HCT116 (cell line): ENCODE measurements around the gene CCDC69. TPM values are rescaled to one million over a fixed set of nuclear protein-coding genes. Genes with fewer than 3 reads are reported as not detected.

ENCODE experiments used
- ATAC-seq: fragments of 200-7000 bp; cut with Tn5 transposase; 2 replicates; pipeline ENCODE4 v1.9.1; 2020; ENCODE audit warnings: mild to moderate bottlenecking, moderate library complexity
- BruUV-seq: library from RNA; stranded (reverse); fragments of 400-500 nt; replicated peaks from 2 replicates; lab custom pipeline; 2021; lab: Mats Ljungman, UMichigan
- CTCF ChIA-PET: fragments of 300-600 bp; sonication (Branson Sonifier 250); formaldehyde crosslinking; loops from one replicate; lab custom pipeline; 2021; ENCODE audit warnings: antibody characterized with exemption; lab: Charles Lee
- POLR2A ChIA-PET: fragments of 300-600, 350-600 bp; sonication (Branson Sonifier 250); formaldehyde crosslinking; loops from one replicate; lab custom pipeline; 2021; ENCODE audit warnings: antibody characterized with exemption; lab: Charles Lee
- RAD21 ChIA-PET, 2 experiments: fragments of 300-600 bp; sonication (Branson Sonifier 250); formaldehyde crosslinking; loops; one replicate each; lab custom pipeline; 2023; ENCODE audit warnings: low total read pairs in 2 of 2; ENCODE audit not compliant: uncharacterized antibody in 2 of 2, unreplicated experiment in 2 of 2, low non-redundant PET in 1 of 2; lab: Charles Lee
- DNase-seq: peaks from one replicate; pipeline ENCODE4 v3.0.0-alpha.2; 2010; ENCODE audit warnings: low read depth, low spot score
- H2AFZ ChIP-seq: fragments of 200-600 bp; shearing (Covaris generic), sonication (generic); 2 replicates; pipeline ENCODE4 v1.6.1; 2017; ENCODE audit warnings: low read depth, mixed run types, mixed read lengths, antibody characterized with exemption, low read length; ENCODE audit not compliant: poor library complexity, severe bottlenecking
- H3K27ac ChIP-seq: 2 replicates; pipeline ENCODE4 v1.5.1; 2012; ENCODE audit warnings: low read depth, low read length
- H3K27me3 ChIP-seq: fragments of 200-600 bp; sonication (generic); 2 replicates; pipeline ENCODE4 v1.6.1; 2016; ENCODE audit warnings: mixed run types, low read length, mixed read lengths; ENCODE audit not compliant: insufficient read depth
- H3K36me3 ChIP-seq, 2 experiments: fragments of 200-500 bp in 1 of 2; fragments of 200-600 bp in 1 of 2; sonication (Bioruptor generic) in 1 of 2; sonication (generic) in 1 of 2; 2 replicates each; pipeline versions ENCODE4 v1.5.1 to v1.6.1; 2014 to 2016; ENCODE audit warnings: low read length in 2 of 2, inconsistent platforms in 1 of 2, mixed read lengths in 1 of 2, mixed run types in 1 of 2; ENCODE audit not compliant: insufficient read depth in 2 of 2, control insufficient read depth in 1 of 2
- H3K4me1 ChIP-seq, 2 experiments: fragments of 200-600 bp in 1 of 2; sonication (generic) in 1 of 2; 2 replicates each; pipeline versions ENCODE4 v1.5.1 to v1.6.1; 2012 to 2017; ENCODE audit warnings: low read length in 2 of 2, inconsistent platforms in 1 of 2, mild to moderate bottlenecking in 1 of 2, mixed read lengths in 1 of 2, mixed run types in 1 of 2, moderate library complexity in 1 of 2; ENCODE audit not compliant: insufficient read depth in 2 of 2, control insufficient read depth in 1 of 2
- H3K4me2 ChIP-seq: fragments of 200-600 bp; sonication (generic); 2 replicates; pipeline ENCODE4 v1.6.1; 2017; ENCODE audit warnings: mixed run types, low read length, mixed read lengths
- H3K4me3 ChIP-seq, 2 experiments: fragments of 200-600 bp in 1 of 2; sonication (generic) in 1 of 2; replicated peaks in 1 of 2; 2 replicates each; pipeline ENCODE4 v1.5.1; 2011 to 2016; ENCODE audit warnings: low read length in 2 of 2, control low read depth in 1 of 2, low read depth in 1 of 2, mild to moderate bottlenecking in 1 of 2, mixed read lengths in 1 of 2, mixed run types in 1 of 2
- H3K79me2 ChIP-seq: fragments of 200-600 bp; sonication (generic); 2 replicates; pipeline ENCODE4 v1.6.1; 2017; ENCODE audit warnings: mild to moderate bottlenecking, mixed run types, low read length, moderate library complexity, mixed read lengths; ENCODE audit not compliant: insufficient read depth
- H3K9ac ChIP-seq: fragments of 200-600 bp; sonication (generic); 2 replicates; pipeline ENCODE4 v1.6.1; 2016; ENCODE audit warnings: low read length, mixed read lengths
- H3K9me2 ChIP-seq: fragments of 200-600 bp; sonication (generic), shearing (Covaris generic); 2 replicates; pipeline ENCODE4 v1.6.1; 2017; ENCODE audit warnings: mixed run types, mild to moderate bottlenecking, moderate library complexity; ENCODE audit not compliant: insufficient read depth
- H3K9me3 ChIP-seq, 2 experiments: fragments of 200-500 bp in 1 of 2; fragments of 200-600 bp in 1 of 2; sonication (Bioruptor generic) in 1 of 2; sonication (generic) in 1 of 2; 2 replicates each; pipeline ENCODE4 v1.6.1; 2014 to 2017; ENCODE audit warnings: low read length in 2 of 2, mixed read lengths in 2 of 2, inconsistent platforms in 1 of 2, low read depth in 1 of 2, mild to moderate bottlenecking in 1 of 2, mixed run types in 1 of 2, moderate library complexity in 1 of 2; ENCODE audit not compliant: control insufficient read depth in 1 of 2, insufficient read depth in 1 of 2
- H4K20me1 ChIP-seq: fragments of 200-600 bp; sonication (generic), shearing (Covaris generic); 2 replicates; pipeline ENCODE4 v1.6.1; 2017; ENCODE audit warnings: mixed run types, mild to moderate bottlenecking, moderate library complexity; ENCODE audit not compliant: insufficient read depth
- CEBPB ChIP-seq: IDR thresholded peaks from 2 replicates; pipeline ENCODE4 v1.6.1; 2012; ENCODE audit warnings: low read depth
- CTCF ChIP-seq, 3 experiments: fragments of 200-600 bp in 1 of 3; sonication (generic) in 1 of 3; IDR thresholded peaks in 2 of 3; conservative IDR thresholded peaks in 1 of 3; 2 replicates each; pipeline ENCODE4 v1.5.1; 2012 to 2017; ENCODE audit warnings: low read depth in 2 of 3, low read length in 2 of 3, antibody characterized with exemption in 1 of 3, borderline replicate concordance in 1 of 3, control low read depth in 1 of 3, mild to moderate bottlenecking in 1 of 3, mixed read lengths in 1 of 3, mixed run types in 1 of 3, moderate library complexity in 1 of 3; ENCODE audit not compliant: insufficient read depth in 1 of 3
- EZH2 ChIP-seq: fragments of 200-600 bp; sonication (generic); IDR thresholded peaks from 2 replicates; pipeline ENCODE4 v1.6.1; 2017; ENCODE audit warnings: antibody characterized with exemption, mixed run types
- FOSL1 ChIP-seq: IDR thresholded peaks from 2 replicates; pipeline ENCODE4 v1.6.1; 2012; ENCODE audit warnings: low read depth
- JUND ChIP-seq: IDR thresholded peaks from 2 replicates; pipeline ENCODE4 v1.6.1; 2012
- SRF ChIP-seq: IDR thresholded peaks from 2 replicates; pipeline ENCODE4 v1.6.1; 2012; ENCODE audit warnings: low read depth
- YY1 ChIP-seq: IDR thresholded peaks from 2 replicates; pipeline ENCODE4 v1.6.1; 2011; ENCODE audit warnings: low read length, low read depth, moderate library complexity, mild to moderate bottlenecking; ENCODE audit not compliant: insufficient replicate concordance; ENCODE audit errors: extremely low read depth
- ZNF274 ChIP-seq: fragments of 200-500 bp; sonication (Bioruptor generic); IDR thresholded peaks from 2 replicates; pipeline ENCODE4 v1.6.1; 2014; ENCODE audit warnings: mild to moderate bottlenecking, low read depth, low read length, inconsistent platforms
- intact Hi-C: fragments of 100-400 bp; cut with micrococcal nuclease; formaldehyde crosslinking; loops from 2 replicates; pipeline ENCODE4 v1.10.0; 2022
- total RNA-seq: library from RNA; stranded (reverse); gene quantifications from one replicate; pipeline ENCODE4 v1.2.1, GENCODE V29; 2021; ENCODE audit not compliant: unreplicated experiment

The CCDC69 gene
- total RNA-seq, 1 experiment from 2014 or later = 4.3 TPM

GRCh38 chr5:151174612-151175101 lies 49.2 kb downstream of the CCDC69 start:
- no peak overlapping the region for H3K27ac ChIP-seq
- H2AFZ ChIP-seq = no peak overlapping the region
- no peaks in the 10 kb centered on the region for H3K9me2 ChIP-seq
- H3K9ac ChIP-seq = no peak overlapping the region
- TF ChIP-seq JUND (no peak), SRF (no peak), YY1 (no peak), ZNF274 (no peak), EZH2 (no peak), FOSL1 (no peak), CTCF (IDR thresholded peaks at IDR 0.05 in 2 of 3, conservative IDR thresholded peaks at IDR 0.05 in 1 of 3; ENCODE audit: borderline replicate concordance in 1 of 3, insufficient read depth in 1 of 3, low read depth in 2 of 3, low read length in 2 of 3) (no peak), CEBPB (no peak)
- TF ChIP-seq, all 23 proteins: peak for 0
- DNase-seq (no peak), ATAC-seq (no peak)
- Histone ChIP-seq H3K79me2 (no peaks in the 10 kb centered on the region), H3K4me2 (no peak overlapping the region), H3K36me3 (no peaks in the 10 kb centered on the region), H3K4me1 (no peaks in the 10 kb centered on the region), H3K4me3 (no peak overlapping the region), H3K27me3 (no peaks in the 10 kb centered on the region), H3K9me3 (no peaks in the 10 kb centered on the region), H4K20me1 (no peaks in the 10 kb centered on the region)
- CTCF ChIA-PET = no interaction called here
- intact Hi-C loops = no loop called here
- BruUV-seq = no TSS peak
- RAD21 ChIA-PET = no interaction called here
- POLR2A ChIA-PET = no interaction called here
